A172 (cell line): ENCODE results near the gene NRAP. TPM values are rescaled to one million over a fixed set of nuclear protein-coding genes. Genes with fewer than 3 reads are reported as not detected.
A peak's percentile ranks its signal among the peaks of the same experiment; 100 is the strongest.
"Not testable (repeated sequence)": the region's sequence is repeated elsewhere in the genome, so short reads cannot be mapped to it uniquely, and the experiment has no call there.

ENCODE experiments used
- DNase-seq: peaks from one replicate; pipeline ENCODE4 v3.0.0-alpha.2; 2015; ENCODE audit warnings: low spot score
- total RNA-seq: library from RNA; depleted of rRNA; stranded (reverse); fragments of >200 nt; shearing (Covaris generic); gene quantifications from 2 replicates; pipeline ENCODE4 v1.2.3, GENCODE V29; 2014

The NRAP gene
- total RNA-seq, 1 experiment from 2014 or later: not detected

- peak; percentile 66 for DNase-seq
Observed at GRCh38 chr10:113680190-113681111, 16.6 kb upstream of the NRAP start.

- DNase-seq: peak; percentile 72
Observed at GRCh38 chr10:113679463-113680189, 15.8 kb upstream of the NRAP start, which contains the start of gene CASP7. CASP7 (plus strand) TSS chr10:113679912; CDS start chr10:113697494, 17,582 bp downstream.

- DNase-seq: peak; percentile 8
Observed at GRCh38 chr10:113666682-113667252, 2.9 kb upstream of the NRAP start.

GRCh38 chr10:113665806-113666354, 2.0 kb upstream of the NRAP start:
- DNase-seq: peak; percentile 47

- no peak for DNase-seq
Observed at GRCh38 chr10:113665352-113665751, 1.5 kb upstream of the NRAP start.

GRCh38 chr10:113663142-113663541, 699 bp downstream of the NRAP start:
- peak; percentile 32 for DNase-seq

GRCh38 chr10:113661332-113661731, 2.5 kb downstream of the NRAP start:
- no peak for DNase-seq

- no peak for DNase-seq
Observed at GRCh38 chr10:113657544-113657943, 6.3 kb downstream of the NRAP start.

GRCh38 chr10:113656896-113657295, 6.9 kb downstream of the NRAP start:
- no peak for DNase-seq

- not testable (repeated sequence) for DNase-seq
Observed at GRCh38 chr10:113652456-113652855, 11.4 kb downstream of the NRAP start.

GRCh38 chr10:113651898-113652297, 11.9 kb downstream of the NRAP start:
- DNase-seq: no peak

- DNase-seq: no peak
Observed at GRCh38 chr10:113651021-113651420, 12.8 kb downstream of the NRAP start.

GRCh38 chr10:113650172-113650571, 13.7 kb downstream of the NRAP start:
- DNase-seq: peak; percentile 8

- no peak for DNase-seq
Observed at GRCh38 chr10:113648478-113648877, 15.4 kb downstream of the NRAP start.

- DNase-seq: no peak
Observed at GRCh38 chr10:113647812-113648211, 16.0 kb downstream of the NRAP start.

GRCh38 chr10:113646336-113647201, 17.3 kb downstream of the NRAP start:
- DNase-seq: no peak

GRCh38 chr10:113644185-113645120, 19.4 kb downstream of the NRAP start:
- DNase-seq: peak; percentile 68

- DNase-seq: no peak
Observed at GRCh38 chr10:113643183-113643582, 20.7 kb downstream of the NRAP start.

- no peak for DNase-seq
Observed at GRCh38 chr10:113641702-113642101, 22.1 kb downstream of the NRAP start.

GRCh38 chr10:113639966-113640365, 23.9 kb downstream of the NRAP start:
- DNase-seq: no peak
